Suprapubic skin (tissue), 4 donors: Measurements from ENCODE around the gene RIPOR2. TPM values are rescaled to one million over a fixed set of nuclear protein-coding genes. Genes with fewer than 3 reads are reported as not detected.
"Not testable (repeated sequence)": the region's sequence is repeated elsewhere in the genome, so short reads cannot be mapped to it uniquely, and the experiment has no call there.

Source experiments
- DNase-seq, 2 donors: peaks; one replicate each; pipeline ENCODE4 v3.0.0-alpha.2; 2019; ENCODE audit warnings: low spot score in 2 of 2
- H3K27ac ChIP-seq: fragments of 200-600 bp; sonication (generic); one replicate; pipeline ENCODE4 v1.5.1; 2019
- H3K27me3 ChIP-seq: fragments of 200-600 bp; sonication (generic); one replicate; pipeline ENCODE4 v1.5.1; 2019
- H3K36me3 ChIP-seq: fragments of 200-600 bp; sonication (generic); one replicate; pipeline ENCODE4 v1.5.1; 2019
- H3K4me1 ChIP-seq: fragments of 200-600 bp; sonication (generic); one replicate; pipeline ENCODE4 v1.5.1; 2019
- H3K4me3 ChIP-seq: fragments of 200-600 bp; sonication (generic); one replicate; pipeline ENCODE4 v1.5.1; 2019; ENCODE audit warnings: mild to moderate bottlenecking
- H3K9me3 ChIP-seq: fragments of 200-600 bp; sonication (generic); one replicate; pipeline ENCODE4 v1.5.1; 2019
- EP300 ChIP-seq: sonication (generic); formaldehyde crosslinking; IDR thresholded peaks from one replicate; pipeline ENCODE4 v1.6.1; 2017; ENCODE audit warnings: antibody characterized with exemption
- POLR2A ChIP-seq, 2 donors: fragments of 450-650 bp; IDR thresholded peaks; one replicate each; pipeline ENCODE4 v1.6.1; 2017; ENCODE audit warnings: antibody characterized with exemption in 2 of 2, mild to moderate bottlenecking in 2 of 2, moderate library complexity in 2 of 2
- POLR2AphosphoS5 ChIP-seq, 3 donors: sonication (generic); formaldehyde crosslinking; IDR thresholded peaks; one replicate each; pipeline ENCODE4 v1.6.1; 2017; ENCODE audit warnings: antibody characterized with exemption in 3 of 3
- WGBS: methylation state at CpG from one replicate; pipeline ENCODE4 v1.1.5; 2018; 5-methylcytosine and 5-hydroxymethylcytosine counted together
- total RNA-seq, 4 donors: library from RNA; depleted of rRNA; stranded (reverse); fragments of >200 nt; gene quantifications; one replicate each; pipeline ENCODE4 v1.1.0, GENCODE V29; 2016
- TF ChIP-seq, protein P1 (sequence below), 2 donors: fragments of 200-600 bp in 1 of 2; fragments of 450-650 bp in 1 of 2; sonication (generic) in 1 of 2; IDR thresholded peaks; one replicate each; pipeline ENCODE4 v1.5.1; 2016 to 2019; ENCODE audit warnings: antibody characterized with exemption in 2 of 2, mild to moderate bottlenecking in 1 of 2, moderate library complexity in 1 of 2

The RIPOR2 gene
- total RNA-seq, 4 donors from 2014 or later, result 3.8 to 12.8 (median 11.4) TPM

DNA sequence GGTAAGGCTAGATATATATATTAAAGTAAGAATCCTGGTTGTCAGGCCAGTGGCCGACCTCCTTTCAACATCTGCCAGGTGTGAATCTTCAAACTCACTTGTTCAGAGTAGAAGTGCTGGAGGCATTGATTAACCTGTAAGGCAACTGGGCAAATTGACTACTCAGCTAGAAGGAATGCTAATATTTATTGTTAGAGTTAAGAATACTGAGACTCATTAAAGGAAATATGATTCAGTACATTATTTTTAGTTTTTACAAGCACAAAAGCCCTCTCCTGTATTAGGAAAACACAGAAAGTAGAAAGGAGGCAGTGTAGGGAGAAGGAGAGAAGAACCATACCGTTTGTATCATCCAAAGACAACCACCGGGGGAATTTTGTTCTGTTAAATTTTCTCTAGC lies 53.5 kb downstream of the RIPOR2 start:
- Histone ChIP-seq H3K4me1 (peaks cover 2% of the 10 kb centered on the region), H3K4me3 (no peak overlapping the region), H3K9me3 (no peaks in the 10 kb centered on the region), H3K27me3 (no peaks in the 10 kb centered on the region), H3K36me3 (no peaks in the 10 kb centered on the region), H3K27ac (no peak overlapping the region)
- 58% methylated on average over 3 of the region's 3 CpGs for WGBS
- DNase-seq, result no peak
- TF ChIP-seq POLR2A (IDR thresholded peaks at IDR 0.05) (no peak), EP300 (no peak)
- TF ChIP-seq, protein P1, sequence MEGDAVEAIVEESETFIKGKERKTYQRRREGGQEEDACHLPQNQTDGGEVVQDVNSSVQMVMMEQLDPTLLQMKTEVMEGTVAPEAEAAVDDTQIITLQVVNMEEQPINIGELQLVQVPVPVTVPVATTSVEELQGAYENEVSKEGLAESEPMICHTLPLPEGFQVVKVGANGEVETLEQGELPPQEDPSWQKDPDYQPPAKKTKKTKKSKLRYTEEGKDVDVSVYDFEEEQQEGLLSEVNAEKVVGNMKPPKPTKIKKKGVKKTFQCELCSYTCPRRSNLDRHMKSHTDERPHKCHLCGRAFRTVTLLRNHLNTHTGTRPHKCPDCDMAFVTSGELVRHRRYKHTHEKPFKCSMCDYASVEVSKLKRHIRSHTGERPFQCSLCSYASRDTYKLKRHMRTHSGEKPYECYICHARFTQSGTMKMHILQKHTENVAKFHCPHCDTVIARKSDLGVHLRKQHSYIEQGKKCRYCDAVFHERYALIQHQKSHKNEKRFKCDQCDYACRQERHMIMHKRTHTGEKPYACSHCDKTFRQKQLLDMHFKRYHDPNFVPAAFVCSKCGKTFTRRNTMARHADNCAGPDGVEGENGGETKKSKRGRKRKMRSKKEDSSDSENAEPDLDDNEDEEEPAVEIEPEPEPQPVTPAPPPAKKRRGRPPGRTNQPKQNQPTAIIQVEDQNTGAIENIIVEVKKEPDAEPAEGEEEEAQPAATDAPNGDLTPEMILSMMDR (IDR thresholded peaks at IDR 0.05), result no peak

DNA sequence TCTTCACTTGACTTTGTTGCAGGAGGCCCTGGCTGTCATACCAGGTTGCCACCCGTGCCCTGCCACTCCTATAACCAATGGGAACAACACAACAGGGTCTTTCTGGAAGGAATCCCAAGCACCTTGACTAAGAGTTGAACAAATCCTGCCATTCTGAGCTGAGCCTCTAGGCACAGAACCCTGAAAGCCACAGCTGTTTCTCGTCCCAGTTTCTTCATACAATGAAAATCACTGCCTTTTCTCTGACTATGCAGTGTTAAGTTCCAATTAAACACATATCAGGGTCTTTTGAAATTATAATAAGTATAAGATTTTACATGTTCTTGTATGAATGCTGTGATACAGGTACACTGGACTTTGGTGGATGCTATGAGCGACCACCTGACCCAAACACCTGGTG lies 54.4 kb downstream of the RIPOR2 start:
- no peak for DNase-seq
- Histone ChIP-seq H3K4me1 (peaks cover 2% of the 10 kb centered on the region), H3K27ac (no peak overlapping the region), H3K27me3 (no peaks in the 10 kb centered on the region), H3K4me3 (no peak overlapping the region), H3K36me3 (no peaks in the 10 kb centered on the region), H3K9me3 (no peaks in the 10 kb centered on the region)
- TF ChIP-seq POLR2AphosphoS5 (IDR thresholded peaks at IDR 0.05), result no peak
- TF ChIP-seq POLR2A (IDR thresholded peaks at IDR 0.05), result no peak
- TF ChIP-seq EP300, result no peak
- TF ChIP-seq, protein P1 (IDR thresholded peaks at IDR 0.05), result no peak
- 94% methylated on average over 3 of the region's 3 CpGs for WGBS

DNA sequence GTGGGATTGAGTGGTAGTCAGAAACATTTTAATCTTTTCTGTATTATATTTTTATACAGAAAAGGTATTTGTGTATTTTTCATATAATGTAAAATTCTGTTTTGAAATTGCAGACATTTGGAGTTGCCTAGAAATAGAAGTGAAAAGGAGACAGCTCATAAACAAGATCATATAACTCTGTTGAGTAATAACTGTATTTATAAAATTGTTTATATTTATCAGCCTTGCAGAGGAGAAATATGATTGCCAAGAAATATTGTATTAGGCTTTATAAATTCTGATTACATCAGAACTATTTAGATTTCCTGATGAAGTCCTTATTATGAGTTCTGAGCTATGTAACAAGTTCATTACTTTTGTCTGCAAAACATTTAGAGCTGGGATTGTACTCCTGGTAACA lies 55.3 kb downstream of the RIPOR2 start:
- TF ChIP-seq POLR2A (IDR thresholded peaks at IDR 0.05) (no peak), POLR2AphosphoS5 (IDR thresholded peaks at IDR 0.05) (no peak), EP300 (no peak)
- TF ChIP-seq, protein P1 (IDR thresholded peaks at IDR 0.05), result no peak
- H3K27me3 ChIP-seq, result no peaks in the 10 kb centered on the region
- H3K4me3 ChIP-seq, result no peak overlapping the region
- no peak for DNase-seq
- peaks cover 2% of the 10 kb centered on the region for H3K4me1 ChIP-seq
- no peaks in the 10 kb centered on the region for H3K9me3 ChIP-seq
- H3K36me3 ChIP-seq, result no peaks in the 10 kb centered on the region
- H3K27ac ChIP-seq, result no peak overlapping the region

DNA sequence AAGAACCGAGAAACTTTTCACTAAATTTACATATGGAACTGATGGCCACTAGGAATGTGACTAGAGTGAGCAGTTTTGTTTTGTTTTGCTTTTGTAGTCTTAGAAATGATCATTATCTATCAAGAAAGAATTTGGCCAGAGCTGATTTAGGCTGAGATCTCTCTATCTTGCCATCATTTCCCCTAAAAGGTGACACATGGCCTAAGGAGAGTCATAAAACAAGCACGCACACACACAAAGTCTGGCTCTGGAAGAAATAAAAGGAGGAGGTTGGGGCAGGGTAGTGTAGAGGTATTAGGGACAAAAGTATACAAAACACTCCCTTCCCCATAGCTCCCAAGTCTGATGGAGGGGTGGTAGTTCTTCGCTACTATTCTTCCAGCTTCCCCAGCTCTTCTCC lies 56.4 kb downstream of the RIPOR2 start:
- no peaks in the 10 kb centered on the region for H3K27me3 ChIP-seq
- no peaks in the 10 kb centered on the region for H3K9me3 ChIP-seq
- H3K4me1 ChIP-seq, result peaks cover 2% of the 10 kb centered on the region
- H3K4me3 ChIP-seq, result no peak overlapping the region
- H3K36me3 ChIP-seq, result no peaks in the 10 kb centered on the region
- DNase-seq, result no peak
- TF ChIP-seq, protein P1 (IDR thresholded peaks at IDR 0.05), result no peak
- TF ChIP-seq EP300 (no peak), POLR2AphosphoS5 (IDR thresholded peaks at IDR 0.05) (no peak), POLR2A (IDR thresholded peaks at IDR 0.05) (no peak)
- H3K27ac ChIP-seq, result no peak overlapping the region
- 85% methylated on average over 3 of the region's 3 CpGs for WGBS

DNA sequence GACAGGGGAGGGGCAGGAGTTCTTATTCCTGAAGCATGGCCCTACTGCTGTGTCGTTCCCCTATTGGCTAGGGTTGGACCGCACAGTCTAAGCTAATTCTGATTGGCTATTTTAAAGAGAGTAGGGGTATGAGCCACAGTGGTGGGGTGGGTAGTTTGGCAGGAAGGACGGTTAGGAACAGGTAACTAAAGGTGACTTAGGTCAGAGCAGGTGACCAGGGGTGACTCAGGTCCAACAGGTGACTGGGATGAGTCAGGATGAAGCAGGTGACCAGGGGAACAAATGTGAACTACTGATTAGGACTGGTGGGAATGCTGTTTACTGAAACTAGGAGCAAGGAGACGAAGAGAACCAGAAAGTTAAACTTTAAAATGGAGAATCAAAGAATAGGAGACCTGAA lies 58.0 kb downstream of the RIPOR2 start:
- H3K9me3 ChIP-seq, H3K4me1 ChIP-seq, H3K4me3 ChIP-seq, H3K27me3 ChIP-seq, H3K36me3 ChIP-seq, DNase-seq, H3K27ac ChIP-seq: not testable (repeated sequence)
- WGBS, result 94% methylated on average over 4 of the region's 4 CpGs
